T-helper 22 cell (primary cell): ENCODE measurements around the gene PLTP.
A peak's percentile ranks its signal among the peaks of the same experiment; 100 is the strongest.
"Not testable (repeated sequence)": the region's sequence is repeated elsewhere in the genome, so short reads cannot be mapped to it uniquely, and the experiment has no call there.

Source experiments
- DNase-seq: peaks from one replicate; pipeline ENCODE4 v3.0.0-alpha.2; 2020; ENCODE audit warnings: low read depth

PLTP gene

GRCh38 chr20:45920462-45921336 is 8.7 kb upstream of the PLTP start:
- DNase-seq, result no peak

- no peak for DNase-seq
Measured at GRCh38 chr20:45919542-45920399, 7.8 kb upstream of the PLTP start.

GRCh38 chr20:45918779-45919537 is 7.0 kb upstream of the PLTP start:
- DNase-seq, result no peak

- no peak for DNase-seq
Measured at GRCh38 chr20:45918182-45918737, 6.3 kb upstream of the PLTP start.

- no peak for DNase-seq
Measured at GRCh38 chr20:45917790-45918141, 5.8 kb upstream of the PLTP start.

GRCh38 chr20:45913116-45913515 is 1.2 kb upstream of the PLTP start:
- DNase-seq, result no peak

GRCh38 chr20:45912344-45912682 is 358 bp upstream of the PLTP start:
- no peak for DNase-seq

GRCh38 chr20:45910670-45911485 is 1.1 kb downstream of the PLTP start:
- peak; percentile 77 for DNase-seq

GRCh38 chr20:45909817-45910669 is 1.9 kb downstream of the PLTP start:
- no peak for DNase-seq

GRCh38 chr20:45909336-45909808 is 2.6 kb downstream of the PLTP start:
- DNase-seq, result no peak

- DNase-seq, result no peak
Measured at GRCh38 chr20:45908084-45908483, 3.9 kb downstream of the PLTP start.

- DNase-seq, result no peak
Measured at GRCh38 chr20:45907219-45907948, 4.6 kb downstream of the PLTP start.

- no peak for DNase-seq
Measured at GRCh38 chr20:45905505-45906079, 6.4 kb downstream of the PLTP start.

- DNase-seq, result no peak
Measured at GRCh38 chr20:45904583-45905504, 7.1 kb downstream of the PLTP start.

GRCh38 chr20:45902199-45902701 is 9.7 kb downstream of the PLTP start:
- no peak for DNase-seq

- DNase-seq, result not testable (repeated sequence)
Measured at GRCh38 chr20:45901332-45901731, 10.6 kb downstream of the PLTP start.

GRCh38 chr20:45899046-45899835 is 12.7 kb downstream of the PLTP start:
- DNase-seq, result no peak
